Thyroid gland (tissue), 4 donors: ENCODE data around the gene ZNF804A. TPM values are rescaled to one million over a fixed set of nuclear protein-coding genes. Genes with fewer than 3 reads are reported as not detected.

Experiments
- DNase-seq, 2 donors: peaks; one replicate each; pipeline ENCODE4 v3.0.0-alpha.2; 2019
- H3K27ac ChIP-seq, 3 donors: fragments of 200-600 bp; sonication (generic); 1 replicate in 2 of 3; 2 replicates in 1 of 3; pipeline ENCODE4 v1.5.1; 2016 to 2019; ENCODE audit warnings: mild to moderate bottlenecking in 1 of 3, moderate library complexity in 1 of 3
- H3K27me3 ChIP-seq: fragments of 200-600 bp; sonication (generic); one replicate; pipeline ENCODE4 v1.5.1; 2019
- H3K36me3 ChIP-seq, 2 donors: fragments of 200-600 bp; sonication (generic); one replicate each; pipeline ENCODE4 v1.5.1; 2016 to 2019
- H3K4me1 ChIP-seq, 2 donors: fragments of 200-600 bp; sonication (generic); one replicate each; pipeline ENCODE4 v1.5.1; 2017 to 2019
- H3K4me3 ChIP-seq, 3 donors: fragments of 200-600 bp; sonication (generic); replicated peaks in 1 of 3; 1 replicate in 2 of 3; 2 replicates in 1 of 3; pipeline ENCODE4 v1.5.1; 2016; ENCODE audit warnings: mild to moderate bottlenecking in 1 of 3
- H3K9me3 ChIP-seq: fragments of 200-600 bp; sonication (generic); one replicate; pipeline ENCODE4 v1.5.1; 2017
- POLR2A ChIP-seq, 2 donors: fragments of 450-650 bp; IDR thresholded peaks; one replicate each; pipeline ENCODE4 v1.6.1; 2017; ENCODE audit warnings: antibody characterized with exemption in 2 of 2, mild to moderate bottlenecking in 2 of 2, moderate library complexity in 1 of 2
- WGBS, 2 donors: methylation state at CpG; one replicate each; pipeline ENCODE4 v1.1.5; 2017; 5-methylcytosine and 5-hydroxymethylcytosine counted together
- intact Hi-C: fragments of 100-400 bp; cut with DNase I; formaldehyde crosslinking; loops from one replicate; pipeline ENCODE4 v1.15.1; 2023
- total RNA-seq, 4 donors: library from RNA; depleted of rRNA; stranded (reverse); fragments of >200 nt; gene quantifications; one replicate each; pipeline ENCODE4 v1.2.3, GENCODE V29; 2016
- TF ChIP-seq, protein P1 (sequence below), 6 experiments: fragments of 200-600 bp in 3 of 6; fragments of 450-650 bp in 3 of 6; sonication (generic) in 3 of 6; IDR thresholded peaks; one replicate each; pipeline ENCODE4 v1.5.1; 2016 to 2019; ENCODE audit warnings: antibody characterized with exemption in 6 of 6, mild to moderate bottlenecking in 2 of 6, inconsistent platforms in 1 of 6, moderate library complexity in 1 of 6

ZNF804A gene
- total RNA-seq, 4 donors from 2014 or later = 0.49 to 1.2 TPM; not detected in 2

DNA sequence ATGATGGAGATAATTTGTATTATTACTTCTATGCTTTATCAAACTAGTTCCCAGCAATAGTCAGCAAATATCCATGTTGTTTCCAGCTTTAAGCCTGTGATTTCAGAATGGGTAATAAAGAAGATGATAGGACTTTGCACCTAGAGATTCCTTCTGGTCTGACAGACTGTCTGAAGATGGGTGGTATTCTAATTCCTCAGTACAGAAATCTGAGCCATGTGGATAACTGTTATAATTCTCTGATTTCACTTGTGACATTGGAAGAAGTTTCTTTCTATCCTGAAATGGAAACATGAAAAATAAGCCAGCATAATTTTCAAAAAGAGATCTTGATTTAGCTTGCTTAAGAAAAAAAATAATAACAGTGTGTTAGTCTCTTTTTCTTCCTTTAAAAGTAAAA, 130.1 kb downstream of the ZNF804A start:
- DNase-seq = no peak
- no peaks in the 10 kb centered on the region for H3K4me1 ChIP-seq
- H3K4me3 ChIP-seq = no peak overlapping the region
- H3K36me3 ChIP-seq = no peaks in the 10 kb centered on the region
- H3K27me3 ChIP-seq = no peaks in the 10 kb centered on the region
- intact Hi-C loops = no loop called here
- no peaks in the 10 kb centered on the region for H3K9me3 ChIP-seq
- H3K27ac ChIP-seq = no peak overlapping the region
- no peak for TF ChIP-seq POLR2A (IDR thresholded peaks at IDR 0.05)
- TF ChIP-seq, protein P1, sequence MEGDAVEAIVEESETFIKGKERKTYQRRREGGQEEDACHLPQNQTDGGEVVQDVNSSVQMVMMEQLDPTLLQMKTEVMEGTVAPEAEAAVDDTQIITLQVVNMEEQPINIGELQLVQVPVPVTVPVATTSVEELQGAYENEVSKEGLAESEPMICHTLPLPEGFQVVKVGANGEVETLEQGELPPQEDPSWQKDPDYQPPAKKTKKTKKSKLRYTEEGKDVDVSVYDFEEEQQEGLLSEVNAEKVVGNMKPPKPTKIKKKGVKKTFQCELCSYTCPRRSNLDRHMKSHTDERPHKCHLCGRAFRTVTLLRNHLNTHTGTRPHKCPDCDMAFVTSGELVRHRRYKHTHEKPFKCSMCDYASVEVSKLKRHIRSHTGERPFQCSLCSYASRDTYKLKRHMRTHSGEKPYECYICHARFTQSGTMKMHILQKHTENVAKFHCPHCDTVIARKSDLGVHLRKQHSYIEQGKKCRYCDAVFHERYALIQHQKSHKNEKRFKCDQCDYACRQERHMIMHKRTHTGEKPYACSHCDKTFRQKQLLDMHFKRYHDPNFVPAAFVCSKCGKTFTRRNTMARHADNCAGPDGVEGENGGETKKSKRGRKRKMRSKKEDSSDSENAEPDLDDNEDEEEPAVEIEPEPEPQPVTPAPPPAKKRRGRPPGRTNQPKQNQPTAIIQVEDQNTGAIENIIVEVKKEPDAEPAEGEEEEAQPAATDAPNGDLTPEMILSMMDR (IDR thresholded peaks at IDR 0.05) = no peak

DNA sequence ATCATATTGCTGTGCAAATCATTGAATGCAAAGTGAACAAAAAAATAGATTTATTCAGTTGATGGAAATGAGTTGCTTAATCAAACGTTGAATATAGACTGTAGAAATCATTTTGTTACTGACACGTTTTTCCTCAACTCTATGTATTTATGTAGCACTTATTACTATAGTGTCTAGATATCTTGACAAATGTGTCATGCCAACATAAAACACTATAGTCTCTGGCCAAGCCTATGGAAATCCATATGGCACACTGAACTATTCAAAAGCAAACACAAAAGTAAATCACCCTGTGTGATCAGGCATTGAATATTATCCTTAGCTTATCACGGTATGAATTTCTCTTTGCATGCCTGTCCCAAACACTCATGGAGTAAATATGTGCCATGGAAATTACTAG, 131.3 kb downstream of the ZNF804A start:
- H3K4me1 ChIP-seq = no peaks in the 10 kb centered on the region
- no peaks in the 10 kb centered on the region for H3K36me3 ChIP-seq
- DNase-seq = no peak
- no peak overlapping the region for H3K27ac ChIP-seq
- no peak for TF ChIP-seq POLR2A (IDR thresholded peaks at IDR 0.05)
- TF ChIP-seq, protein P1 (IDR thresholded peaks at IDR 0.05) = no peak
- WGBS, 2 donors = 69 to 86% methylated on average over 3 of the region's 3 CpGs
- no peaks in the 10 kb centered on the region for H3K9me3 ChIP-seq
- no peaks in the 10 kb centered on the region for H3K27me3 ChIP-seq
- intact Hi-C loops = no loop called here
- no peak overlapping the region for H3K4me3 ChIP-seq

DNA sequence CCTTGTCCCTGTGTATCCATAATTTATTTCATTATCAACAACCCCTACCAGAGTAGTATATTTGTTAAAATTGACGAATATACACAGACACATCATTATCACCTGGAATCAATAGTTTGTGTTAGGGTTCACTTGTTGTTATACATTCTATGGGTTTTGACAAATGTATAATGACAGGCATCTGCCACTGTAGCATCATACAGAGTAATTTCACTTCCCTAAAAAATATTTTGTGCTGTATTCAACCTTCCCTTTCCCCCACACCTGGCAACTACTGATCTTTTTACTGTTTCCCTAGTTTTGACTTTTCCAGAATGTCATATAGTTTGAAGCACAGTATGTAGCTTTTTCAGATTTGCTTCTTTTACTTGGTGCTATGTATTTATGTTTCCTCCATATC, 132.0 kb downstream of the ZNF804A start:
- DNase-seq = no peak
- Histone ChIP-seq H3K27ac (no peak overlapping the region), H3K36me3 (no peaks in the 10 kb centered on the region), H3K4me3 (no peak overlapping the region), H3K4me1 (no peaks in the 10 kb centered on the region), H3K27me3 (no peaks in the 10 kb centered on the region), H3K9me3 (no peaks in the 10 kb centered on the region)
- intact Hi-C loops = no loop called here
- 91 to 92% methylated on average over 1 of the region's 1 CpG for WGBS, 2 donors
- no peak for TF ChIP-seq POLR2A (IDR thresholded peaks at IDR 0.05)
- TF ChIP-seq, protein P1 (IDR thresholded peaks at IDR 0.05) = no peak

DNA sequence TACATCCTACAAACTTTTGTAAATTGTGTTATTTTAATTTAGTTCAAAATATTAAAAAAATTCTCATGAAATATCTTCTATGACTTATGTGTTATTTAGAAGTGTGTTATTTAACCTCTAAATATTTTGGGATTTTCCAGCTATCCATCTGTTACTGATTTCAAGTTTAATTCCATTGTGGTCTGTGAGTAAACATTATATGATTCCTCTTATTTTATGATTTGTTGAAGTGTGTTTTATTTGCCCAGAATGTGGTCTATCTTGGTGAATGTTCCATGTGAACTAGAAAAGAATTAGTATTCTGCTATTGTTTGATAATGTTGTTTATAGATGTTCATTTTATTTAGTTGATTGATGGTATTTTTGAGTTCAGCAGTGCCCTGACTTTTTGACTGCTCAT, 136.0 kb downstream of the ZNF804A start:
- H3K4me3 ChIP-seq = no peak overlapping the region
- H3K27me3 ChIP-seq = no peaks in the 10 kb centered on the region
- no peaks in the 10 kb centered on the region for H3K4me1 ChIP-seq
- DNase-seq = no peak
- H3K27ac ChIP-seq = no peak overlapping the region
- H3K36me3 ChIP-seq = no peaks in the 10 kb centered on the region
- TF ChIP-seq, protein P1 (IDR thresholded peaks at IDR 0.05) = no peak
- TF ChIP-seq POLR2A (IDR thresholded peaks at IDR 0.05) = no peak
- intact Hi-C loops = no loop called here
- H3K9me3 ChIP-seq = no peaks in the 10 kb centered on the region

DNA sequence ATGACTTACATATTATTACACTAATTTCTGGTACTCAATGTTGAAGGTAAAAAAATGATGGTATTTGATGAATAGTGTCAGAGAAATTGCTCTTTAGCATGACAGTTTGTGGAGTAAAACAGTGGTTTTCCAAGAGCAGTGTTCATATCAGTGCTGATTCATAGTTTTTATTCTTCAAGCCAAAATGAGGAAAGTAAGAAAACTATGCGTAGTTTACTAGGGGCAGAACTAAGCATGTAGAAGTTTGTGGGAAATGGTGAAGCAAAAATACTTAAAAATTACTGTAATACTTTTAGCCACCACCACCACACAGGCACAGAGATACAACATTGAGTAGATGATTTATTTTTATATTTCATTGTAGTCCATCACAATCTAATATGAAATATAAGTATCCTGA, 137.3 kb downstream of the ZNF804A start:
- intact Hi-C loops = no loop called here
- Histone ChIP-seq H3K27ac (no peak overlapping the region), H3K4me1 (no peaks in the 10 kb centered on the region), H3K4me3 (no peak overlapping the region), H3K27me3 (no peaks in the 10 kb centered on the region), H3K9me3 (no peaks in the 10 kb centered on the region), H3K36me3 (no peaks in the 10 kb centered on the region)
- 83 to 96% methylated on average over 1 of the region's 1 CpG for WGBS, 2 donors
- DNase-seq = no peak
- no peak for TF ChIP-seq POLR2A (IDR thresholded peaks at IDR 0.05)
- TF ChIP-seq, protein P1 (IDR thresholded peaks at IDR 0.05) = no peak
